Heart left ventricle (tissue), 13 donors: ENCODE data around the gene CFAP52.

ENCODE experiments used
- POLR2A ChIP-seq, 2 donors: fragments of 450-650 bp; IDR thresholded peaks; one replicate each; pipeline ENCODE4 v1.6.1; 2017; ENCODE audit warnings: antibody characterized with exemption in 2 of 2, mild to moderate bottlenecking in 2 of 2, moderate library complexity in 2 of 2
- TF ChIP-seq, protein P1 (sequence below), 12 donors: fragments of 200-600 bp; sonication (generic) in 4 of 12; IDR thresholded peaks; one replicate each; pipeline versions ENCODE4 v1.5.0 to v1.8.0; 2018 to 2022; ENCODE audit warnings: antibody characterized with exemption in 12 of 12, mild to moderate bottlenecking in 5 of 12
- donor health status: ischemic (EF 13 %, LVEDD 7.1; RV severe dilation, severe dysfunction).
- donor health status: DM: no; HTN: yes; CAD: no.
- donor health status: DM: no; HTN: no; CAD: no.
- donor health status: ischemic (EF 25% LVEDD 6.9; RV normal size, moderate dysfunction).
- donor health status: ischemic (EF 25% LVEDD 5.7; RV mildly dilated, moderate dysfunction).
- donor health status: ischemic (EF 35%, LVEDD 5.7; RV mildly dilated, moderate dysfunction).
- donor health status: nonischemic (EF 11% LVEDD 7.7; RV severe dilation, severe dysfunction).
- donor health status: DM: yes; HTN: yes; CAD: no.
- donor health status: PGD.
- donor health status: ischemic (EF 29% LVEDD 5.4; RV normal size, mild dysfunction).
- donor health status: nonischemic (EF 23%, LVEDD 6.1; RV moderate dilation, normal function).

DNA sequence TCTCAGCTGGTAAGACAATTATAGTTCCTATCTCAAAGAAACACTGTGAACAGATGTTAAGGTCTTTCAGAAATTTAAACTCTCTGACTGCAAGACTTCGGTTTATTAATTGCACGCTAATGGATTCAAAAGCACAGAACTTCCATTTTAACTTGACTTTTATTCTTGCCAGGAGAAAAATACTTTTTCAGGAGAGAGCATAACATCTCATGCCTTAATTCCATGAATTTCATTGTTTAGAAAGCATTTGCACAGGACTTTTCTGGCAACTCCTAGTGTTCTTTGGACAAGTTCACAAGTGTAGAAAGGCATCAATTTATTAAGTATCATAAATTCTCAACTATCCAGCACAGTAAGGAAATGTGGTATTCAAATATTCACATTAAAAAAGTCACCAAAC is 23.3 kb upstream of the CFAP52 start:
- TF ChIP-seq, protein P1, sequence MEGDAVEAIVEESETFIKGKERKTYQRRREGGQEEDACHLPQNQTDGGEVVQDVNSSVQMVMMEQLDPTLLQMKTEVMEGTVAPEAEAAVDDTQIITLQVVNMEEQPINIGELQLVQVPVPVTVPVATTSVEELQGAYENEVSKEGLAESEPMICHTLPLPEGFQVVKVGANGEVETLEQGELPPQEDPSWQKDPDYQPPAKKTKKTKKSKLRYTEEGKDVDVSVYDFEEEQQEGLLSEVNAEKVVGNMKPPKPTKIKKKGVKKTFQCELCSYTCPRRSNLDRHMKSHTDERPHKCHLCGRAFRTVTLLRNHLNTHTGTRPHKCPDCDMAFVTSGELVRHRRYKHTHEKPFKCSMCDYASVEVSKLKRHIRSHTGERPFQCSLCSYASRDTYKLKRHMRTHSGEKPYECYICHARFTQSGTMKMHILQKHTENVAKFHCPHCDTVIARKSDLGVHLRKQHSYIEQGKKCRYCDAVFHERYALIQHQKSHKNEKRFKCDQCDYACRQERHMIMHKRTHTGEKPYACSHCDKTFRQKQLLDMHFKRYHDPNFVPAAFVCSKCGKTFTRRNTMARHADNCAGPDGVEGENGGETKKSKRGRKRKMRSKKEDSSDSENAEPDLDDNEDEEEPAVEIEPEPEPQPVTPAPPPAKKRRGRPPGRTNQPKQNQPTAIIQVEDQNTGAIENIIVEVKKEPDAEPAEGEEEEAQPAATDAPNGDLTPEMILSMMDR (IDR thresholded peaks at IDR 0.05) = no peak
- TF ChIP-seq POLR2A (IDR thresholded peaks at IDR 0.05) = no peak
